Stimulated activated effector memory CD8-positive, alpha-beta T cell treated with anti-CD3 and anti-CD28 coated beads, Interleukin-12 subunit alpha, Interleukin-12 subunit beta, amount 100 ng/mL, for 72 hours (primary cell): ENCODE data around the gene TBC1D10B.

ENCODE experiments used
- ATAC-seq: fragments of 150-1000 bp; cut with Tn5 transposase; 2 replicates; pipeline ENCODE4 v1.10.0; 2021
- DNase-seq, 2 donors: peaks; one replicate each; pipeline ENCODE4 v3.0.0; 2021 to 2022; ENCODE audit warnings: low spot score in 2 of 2
- H3K27ac Mint-ChIP-seq: one replicate; pipeline ENCODE4 v1.8.0; 2022; ENCODE audit warnings: mild to moderate bottlenecking, mixed read lengths
- H3K36me3 Mint-ChIP-seq: one replicate; pipeline ENCODE4 v1.8.0; 2022; ENCODE audit warnings: mild to moderate bottlenecking, mixed read lengths
- H3K4me1 Mint-ChIP-seq: one replicate; pipeline ENCODE4 v1.8.0; 2022; ENCODE audit warnings: mixed read lengths
- H3K4me3 Mint-ChIP-seq: one replicate; pipeline ENCODE4 v1.8.0; 2022; ENCODE audit warnings: mild to moderate bottlenecking, mixed read lengths
- H3K9me3 Mint-ChIP-seq: one replicate; pipeline ENCODE4 v1.8.0; 2022; ENCODE audit warnings: mixed read lengths

TBC1D10B gene

DNA sequence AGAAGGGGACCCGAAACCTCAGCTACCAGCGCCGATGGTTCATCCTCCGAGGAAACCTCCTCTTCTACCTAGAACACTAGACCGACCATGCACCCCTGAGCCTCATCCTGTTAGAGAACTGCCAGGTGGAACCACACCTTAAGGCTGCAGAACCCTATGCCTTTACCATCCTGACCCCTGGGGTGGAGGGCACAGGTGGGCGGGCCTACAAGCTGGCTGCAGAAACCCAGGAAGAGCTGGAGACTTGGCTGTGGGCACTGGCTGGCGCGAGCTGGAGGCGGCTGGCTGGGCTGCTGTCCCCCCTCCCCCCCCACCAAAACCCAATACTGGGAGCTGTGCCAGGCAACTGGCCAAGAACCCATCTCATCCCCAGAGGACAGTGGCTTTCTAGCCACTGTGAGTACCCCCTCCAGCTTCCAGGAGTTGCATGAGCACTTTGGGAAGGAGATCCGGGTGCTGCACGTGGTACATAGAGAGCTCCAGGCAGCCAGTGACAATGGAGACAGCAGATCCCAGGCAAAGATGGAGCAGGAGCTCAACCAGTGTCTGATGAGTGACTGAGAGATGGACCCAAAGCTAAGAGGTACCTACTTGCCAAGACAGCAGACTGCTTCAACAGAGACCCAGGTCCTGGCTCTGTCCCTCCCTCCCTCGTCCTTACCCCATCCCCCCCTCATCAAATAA is 13.8 kb downstream of the TBC1D10B start:
- Mint-ChIP-seq H3K4me3 (peak overlapping the region; percentile 93), H3K27ac (peak overlapping the region; percentile 97), H3K36me3 (peaks cover 83% of the 10 kb centered on the region), H3K9me3 (no peaks in the 10 kb centered on the region), H3K4me1 (peaks cover 67% of the 10 kb centered on the region)
- DNase-seq (no peak), ATAC-seq (no peak)

DNA sequence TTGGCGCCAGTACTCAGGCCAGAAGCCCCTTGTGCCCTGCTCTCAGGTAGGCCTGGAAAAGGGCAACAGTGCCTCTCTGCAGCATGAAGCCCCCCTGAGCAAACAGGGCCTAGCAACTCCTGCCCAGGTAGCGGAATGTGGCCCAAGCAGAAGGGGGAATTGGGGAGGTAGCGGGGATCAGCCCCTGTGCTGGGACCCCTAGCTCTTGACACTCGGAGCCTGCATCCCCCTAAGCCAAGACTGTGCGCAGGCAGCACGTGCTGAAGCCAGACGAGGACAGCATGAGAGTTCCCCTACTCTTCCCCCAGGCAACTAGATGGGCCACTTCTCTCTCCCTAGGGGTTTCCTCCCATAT is 14.4 kb downstream of the TBC1D10B start:
- H3K9me3 Mint-ChIP-seq, result no peaks in the 10 kb centered on the region
- DNase-seq, result no peak
- peaks cover 73% of the 10 kb centered on the region for H3K4me1 Mint-ChIP-seq
- peak overlapping the region; percentile 93 for H3K4me3 Mint-ChIP-seq
- ATAC-seq, result no peak
- peaks cover 83% of the 10 kb centered on the region for H3K36me3 Mint-ChIP-seq
- H3K27ac Mint-ChIP-seq, result peak overlapping the region; percentile 97

DNA sequence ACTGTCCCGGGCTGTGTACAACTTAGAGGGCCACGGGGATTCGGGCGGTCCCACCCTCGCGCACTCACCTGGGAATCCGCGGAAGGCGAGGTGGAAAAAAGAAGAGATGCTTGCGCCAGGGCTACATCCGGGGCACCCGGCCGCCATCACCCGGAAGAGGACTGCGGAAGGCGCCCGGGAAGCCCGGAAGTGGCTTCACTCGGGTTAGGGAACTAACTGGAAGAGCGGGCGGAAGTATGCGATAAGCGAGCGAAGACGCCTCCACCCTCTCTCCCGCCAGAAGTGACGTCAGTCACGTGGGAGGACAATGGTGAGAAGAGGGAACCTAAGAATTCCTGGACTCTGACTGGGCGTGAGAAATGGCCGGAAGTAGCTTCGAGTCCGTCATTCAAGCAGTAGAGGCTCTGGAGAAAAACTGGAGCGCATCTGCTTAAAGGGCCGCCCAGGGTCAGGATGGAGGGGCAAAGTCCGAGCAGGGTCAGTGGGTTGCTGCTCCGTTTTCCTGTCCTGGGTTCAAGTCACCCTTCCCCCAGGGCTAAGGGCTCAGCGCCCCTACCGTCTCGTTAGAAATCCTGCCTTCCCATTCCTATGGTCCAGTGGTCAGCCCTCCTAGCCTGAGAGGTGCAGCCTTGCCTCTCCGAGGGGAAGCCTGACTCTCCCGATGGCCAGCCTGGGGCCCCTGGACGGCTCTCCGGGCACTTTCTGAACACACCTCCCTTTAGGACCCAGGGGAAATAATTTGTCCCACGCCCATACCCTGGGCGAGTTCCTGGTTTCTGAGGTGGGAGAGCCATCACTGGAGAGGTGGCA is 14.9 kb downstream of the TBC1D10B start, which contains the start of gene CD2BP2:
Gene CD2BP2, minus strand, starts transcription at position 165 of the 810 bp plus-strand sequence. CDS start 627 bp downstream, outside the sequence.
- Mint-ChIP-seq H3K36me3 (peaks cover 84% of the 10 kb centered on the region), H3K4me1 (peaks cover 75% of the 10 kb centered on the region), H3K27ac (peak within 1 kb of the TSS; percentile 97), H3K9me3 (no peaks in the 10 kb centered on the region), H3K4me3 (peak within 1 kb of the TSS; percentile 93)
- ATAC-seq (peak; percentile 71), DNase-seq (peak; percentile 78 to 93)

DNA sequence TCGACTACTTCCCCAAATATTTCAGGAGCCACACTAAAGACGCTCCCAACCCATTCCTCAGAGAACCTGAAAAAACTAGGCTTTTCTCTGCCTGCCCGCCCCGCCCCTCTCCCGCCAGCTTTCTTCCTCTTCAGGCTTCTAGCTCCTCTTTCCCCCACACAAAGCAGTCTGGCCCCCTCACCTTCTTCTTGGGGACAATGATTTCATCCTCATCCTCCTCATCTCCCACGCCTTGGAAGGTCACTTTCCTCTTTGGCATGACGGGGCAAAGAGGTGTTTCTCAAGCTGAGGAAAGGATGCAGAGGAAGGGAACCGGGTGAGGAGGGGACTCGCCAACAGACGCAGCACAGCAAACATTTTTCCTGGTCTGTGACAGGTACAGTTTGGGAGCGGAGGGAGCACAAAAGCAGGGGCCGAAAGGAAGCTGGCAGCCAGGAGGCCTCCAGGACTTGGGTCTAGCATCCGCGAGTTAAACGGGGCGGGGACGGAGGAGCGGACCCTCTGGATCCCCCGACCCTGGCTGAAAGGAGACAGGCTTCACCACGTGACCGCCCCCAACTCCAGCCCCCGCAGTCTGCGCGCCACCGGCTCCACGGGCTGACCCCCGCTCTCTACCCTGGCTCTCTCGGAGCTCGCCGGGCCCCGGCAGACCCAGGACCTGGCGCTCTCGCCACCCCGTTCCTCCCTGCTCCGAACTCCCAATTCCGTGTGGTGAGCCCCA is 15.7 kb downstream of the TBC1D10B start:
- H3K4me3 Mint-ChIP-seq, result peak overlapping the region; percentile 93
- no peak for DNase-seq
- no peaks in the 10 kb centered on the region for H3K9me3 Mint-ChIP-seq
- H3K27ac Mint-ChIP-seq, result peak overlapping the region; percentile 97
- peaks cover 78% of the 10 kb centered on the region for H3K4me1 Mint-ChIP-seq
- ATAC-seq, result peak; percentile 17
- H3K36me3 Mint-ChIP-seq, result peaks cover 84% of the 10 kb centered on the region

DNA sequence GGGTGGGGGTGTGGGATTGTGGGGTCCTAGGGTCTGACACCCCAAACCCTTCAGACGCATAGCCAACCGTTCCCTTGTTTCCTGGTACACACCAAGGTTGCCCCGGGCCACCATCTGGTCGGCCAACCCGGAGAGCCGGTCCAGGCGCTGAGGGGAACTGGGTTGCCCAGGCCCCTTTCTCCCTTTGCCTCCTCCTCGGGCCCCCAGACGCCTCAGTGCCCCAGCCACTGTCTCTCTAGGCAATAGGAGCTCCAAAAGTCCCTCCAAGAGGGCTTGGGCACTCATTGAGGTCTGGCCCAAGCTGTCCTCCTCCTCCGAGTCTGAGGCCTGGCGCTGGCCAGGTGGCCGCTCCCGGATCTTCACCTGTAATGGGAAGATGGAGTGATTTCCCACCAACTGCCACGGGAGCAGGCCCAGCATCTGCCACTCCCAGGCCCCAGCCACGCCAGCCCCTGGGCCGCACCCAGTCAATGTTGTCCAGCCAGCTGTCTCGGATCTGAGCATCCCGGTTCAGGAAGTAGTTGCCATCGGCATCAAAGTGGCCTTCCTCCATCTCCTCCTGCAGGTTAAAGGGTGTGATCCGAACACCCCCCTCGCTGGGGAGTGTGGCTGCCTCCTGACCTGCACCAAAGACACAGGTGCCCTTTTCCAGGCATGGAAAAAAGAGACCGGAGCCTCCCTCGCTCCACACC is 16.7 kb downstream of the TBC1D10B start:
- no peak for DNase-seq
- H3K4me1 Mint-ChIP-seq, result peaks cover 87% of the 10 kb centered on the region

DNA sequence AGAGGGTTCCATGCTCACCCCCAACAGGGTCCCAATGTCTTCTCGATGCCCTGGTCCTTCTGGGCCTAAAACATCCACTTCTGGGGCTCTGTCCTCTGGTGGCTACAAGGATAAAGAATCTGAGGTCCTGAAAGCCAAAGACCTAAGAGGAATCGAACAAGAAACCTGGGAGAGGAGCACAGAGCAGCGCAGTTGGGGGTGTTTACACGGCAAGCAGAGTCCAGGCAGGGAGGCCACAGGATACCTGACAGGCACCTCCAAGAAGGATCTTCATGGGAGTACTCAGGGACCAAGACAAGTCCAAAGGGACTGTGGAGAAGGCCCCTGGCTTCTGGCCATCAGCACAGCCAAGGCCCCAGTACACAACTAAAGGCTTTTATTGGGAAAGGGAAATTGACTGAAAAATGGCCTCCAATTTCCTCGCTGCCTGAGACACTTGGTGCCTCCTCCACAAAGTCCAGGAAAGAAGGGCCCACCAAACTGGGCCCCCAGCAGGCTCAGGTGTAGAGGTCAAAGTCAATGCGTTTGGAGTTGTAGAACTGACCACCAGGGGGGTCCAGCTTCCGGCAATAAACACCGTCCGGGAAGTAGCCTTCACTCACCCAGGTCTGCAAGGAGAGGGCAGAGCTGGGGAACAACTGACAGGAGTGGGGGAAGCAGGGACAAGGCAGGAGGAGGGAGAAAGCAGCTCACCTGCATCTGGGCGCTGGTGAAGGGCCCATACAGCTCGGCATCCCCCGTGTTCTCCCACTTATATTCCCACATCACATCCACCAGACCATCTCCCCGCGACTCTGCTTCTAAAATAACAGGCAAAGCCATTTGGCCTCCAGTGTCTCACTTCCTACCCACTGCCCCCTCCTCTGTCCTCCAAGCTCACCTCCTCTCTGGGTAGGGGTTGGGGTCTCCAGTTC is 17.5 kb downstream of the TBC1D10B start:
- H3K4me3 Mint-ChIP-seq, result peak overlapping the region; percentile 42
- peaks cover 84% of the 10 kb centered on the region for H3K36me3 Mint-ChIP-seq
- ATAC-seq (no peak), DNase-seq (no peak)
- H3K27ac Mint-ChIP-seq, result peak overlapping the region; percentile 97
- H3K4me1 Mint-ChIP-seq, result peaks cover 87% of the 10 kb centered on the region
- H3K9me3 Mint-ChIP-seq, result no peaks in the 10 kb centered on the region

More for the DNA sequence above, 16.7 kb downstream of the TBC1D10B start:
- Mint-ChIP-seq H3K4me3 (peak overlapping the region; percentile 93), H3K27ac (peak overlapping the region; percentile 97), H3K36me3 (peaks cover 85% of the 10 kb centered on the region), H3K9me3 (no peaks in the 10 kb centered on the region)
- ATAC-seq, result no peak

DNA sequence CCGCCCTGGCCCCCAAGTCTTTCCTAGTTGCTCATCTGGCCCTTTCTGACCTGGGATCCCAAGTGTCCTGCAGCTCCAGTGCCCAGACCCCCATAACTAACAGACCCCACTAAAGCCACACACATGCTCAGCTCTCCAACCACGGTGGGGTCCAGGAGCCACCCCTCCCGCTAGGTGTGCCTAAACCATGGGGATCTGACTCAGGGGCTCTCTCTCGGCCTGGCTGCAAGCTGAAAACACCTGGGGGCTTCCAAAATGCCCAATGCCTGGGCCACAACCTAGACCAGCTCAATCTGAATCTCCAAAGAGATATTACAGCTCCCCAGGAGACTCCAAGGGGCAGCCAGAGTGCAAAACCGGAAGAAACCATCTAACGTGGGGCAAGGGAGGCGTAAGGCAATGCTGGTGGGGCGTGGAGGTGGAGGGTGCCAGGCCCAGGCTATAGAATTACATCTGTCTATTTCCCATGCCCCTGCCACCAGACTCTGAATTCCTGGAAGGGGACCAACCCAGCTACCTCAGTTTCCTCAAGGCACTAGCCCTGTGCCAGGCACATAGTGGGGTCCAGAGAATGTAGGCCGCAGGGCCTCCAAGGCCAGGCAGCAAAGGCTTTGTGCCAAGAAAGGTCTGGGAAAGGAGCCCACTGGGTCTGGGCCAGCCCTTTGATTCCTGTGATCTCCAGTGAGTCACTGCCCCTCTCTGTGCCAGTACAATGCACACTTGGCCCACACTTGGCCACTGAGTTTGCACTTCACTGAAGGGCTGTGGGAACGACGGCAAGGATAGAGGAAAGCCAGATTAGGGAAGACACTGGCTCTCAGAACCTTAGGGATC is 18.5 kb downstream of the TBC1D10B start:
- no peak for ATAC-seq
- Mint-ChIP-seq H3K27ac (peak overlapping the region; percentile 97), H3K4me1 (peaks cover 79% of the 10 kb centered on the region), H3K9me3 (no peaks in the 10 kb centered on the region), H3K4me3 (peak overlapping the region; percentile 42), H3K36me3 (peaks cover 78% of the 10 kb centered on the region)
- DNase-seq, result no peak

DNA sequence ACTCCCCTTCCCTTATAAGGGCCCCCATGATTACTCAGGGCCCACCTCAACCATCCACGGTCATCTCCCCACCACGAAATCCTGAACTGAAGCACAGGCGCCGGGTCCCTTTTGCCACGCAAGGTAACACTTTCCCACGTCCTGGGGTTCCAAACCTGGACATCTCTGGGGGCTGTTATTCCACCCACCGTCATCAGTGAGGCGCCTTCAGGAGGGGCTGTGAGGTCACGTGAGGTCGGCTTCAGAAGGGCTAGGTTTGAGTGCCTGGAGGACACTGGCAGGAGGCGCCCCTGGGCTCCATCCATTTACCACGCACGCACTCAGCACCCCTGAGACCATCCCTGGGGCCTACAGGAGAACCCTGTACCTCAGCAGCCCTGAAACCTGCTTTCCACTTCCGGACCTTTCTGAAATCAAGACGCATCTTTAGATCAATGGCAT is 19.3 kb downstream of the TBC1D10B start:
- peaks cover 71% of the 10 kb centered on the region for H3K4me1 Mint-ChIP-seq
- DNase-seq (no peak), ATAC-seq (no peak)
- H3K36me3 Mint-ChIP-seq, result peaks cover 73% of the 10 kb centered on the region
- no peaks in the 10 kb centered on the region for H3K9me3 Mint-ChIP-seq
- peak overlapping the region; percentile 42 for H3K4me3 Mint-ChIP-seq
- peak overlapping the region; percentile 97 for H3K27ac Mint-ChIP-seq

DNA sequence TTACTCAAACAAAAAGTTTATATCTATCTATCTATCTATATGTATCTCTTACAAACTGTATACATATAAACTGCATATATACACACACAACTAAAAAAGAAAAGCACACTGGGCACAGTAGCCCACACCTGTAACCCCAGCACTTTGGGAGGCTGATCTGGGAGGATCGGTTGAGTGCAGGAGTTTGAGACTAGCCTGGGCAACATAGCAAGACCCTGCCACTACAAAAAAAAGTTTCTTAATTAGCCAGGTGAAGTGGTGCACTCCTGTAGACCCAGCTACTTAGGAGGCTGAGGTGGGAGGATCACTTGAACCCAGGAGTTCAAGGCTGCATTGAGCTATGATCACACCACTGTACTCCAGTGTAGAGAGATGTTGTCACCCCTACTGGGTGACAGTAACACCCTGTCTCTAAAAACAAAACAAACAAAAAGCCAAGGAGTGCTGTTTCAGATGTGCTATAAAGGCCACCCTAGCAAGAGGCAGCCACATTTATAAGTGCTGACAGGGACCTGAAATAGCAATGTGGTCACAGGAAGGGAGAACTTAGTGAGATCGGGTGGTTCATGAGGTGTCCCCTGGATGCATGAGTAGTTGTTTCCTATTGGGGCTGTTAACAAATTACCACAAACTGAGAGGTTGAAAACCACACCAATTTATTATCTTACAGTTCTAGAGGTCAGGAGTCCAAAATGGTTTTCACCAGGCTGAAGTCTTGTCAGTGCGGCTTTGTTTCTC is 20.0 kb downstream of the TBC1D10B start:
- DNase-seq, result peak in 1 of 2 donors; percentile 77
- Mint-ChIP-seq H3K4me3 (peak overlapping the region; percentile 42), H3K36me3 (peaks cover 66% of the 10 kb centered on the region), H3K9me3 (no peaks in the 10 kb centered on the region), H3K4me1 (peaks cover 64% of the 10 kb centered on the region), H3K27ac (peak overlapping the region; percentile 97)
- ATAC-seq, result peak; percentile 93

DNA sequence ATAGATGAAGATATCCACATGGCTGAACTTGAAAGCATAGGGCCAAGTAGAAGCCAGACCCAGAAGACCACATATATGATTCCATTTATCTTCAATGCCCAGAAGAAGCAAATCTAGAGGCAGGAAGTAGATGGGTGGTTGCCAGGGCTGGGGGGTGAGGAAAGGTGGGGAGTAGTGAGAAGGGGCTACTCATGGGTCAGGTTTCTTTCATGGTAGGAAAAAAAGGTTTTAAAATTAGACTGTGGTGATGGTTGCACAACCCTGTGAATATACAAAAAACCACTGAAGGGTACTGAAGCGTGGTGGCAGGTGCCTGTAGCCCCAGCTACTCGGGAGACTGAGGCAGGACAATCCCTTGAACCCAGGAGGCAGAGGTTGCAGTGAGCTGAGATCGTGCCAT is 20.6 kb downstream of the TBC1D10B start:
- H3K36me3 Mint-ChIP-seq, result peaks cover 60% of the 10 kb centered on the region
- no peak for ATAC-seq
- H3K4me1 Mint-ChIP-seq, result peaks cover 60% of the 10 kb centered on the region
- peak overlapping the region; percentile 42 for H3K4me3 Mint-ChIP-seq
- no peaks in the 10 kb centered on the region for H3K9me3 Mint-ChIP-seq
- no peak for DNase-seq
- peak overlapping the region; percentile 97 for H3K27ac Mint-ChIP-seq

DNA sequence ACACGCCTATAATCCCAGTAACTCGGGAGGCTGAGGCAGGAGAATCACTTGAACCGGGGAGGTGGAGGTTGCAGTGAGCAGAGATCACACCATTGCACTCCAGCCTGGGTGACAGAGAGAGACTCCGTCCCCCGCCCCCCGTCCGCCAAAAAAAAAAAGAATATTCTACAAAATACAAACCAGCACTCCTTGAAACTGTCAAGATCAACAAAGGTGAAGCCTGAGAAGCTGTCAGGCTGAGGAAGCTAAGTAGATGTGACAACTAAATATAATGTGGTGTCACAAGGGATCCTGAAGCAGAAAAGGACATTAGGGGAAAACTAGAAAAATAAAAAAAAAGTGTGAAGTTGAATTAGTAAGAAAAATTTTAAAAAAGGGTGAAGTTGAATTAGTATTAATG is 21.4 kb downstream of the TBC1D10B start:
- ATAC-seq (no peak), DNase-seq (no peak)
- Mint-ChIP-seq H3K27ac (peak overlapping the region; percentile 97), H3K4me1 (peaks cover 52% of the 10 kb centered on the region), H3K4me3 (no peak overlapping the region), H3K36me3 (peaks cover 52% of the 10 kb centered on the region), H3K9me3 (no peaks in the 10 kb centered on the region)

DNA sequence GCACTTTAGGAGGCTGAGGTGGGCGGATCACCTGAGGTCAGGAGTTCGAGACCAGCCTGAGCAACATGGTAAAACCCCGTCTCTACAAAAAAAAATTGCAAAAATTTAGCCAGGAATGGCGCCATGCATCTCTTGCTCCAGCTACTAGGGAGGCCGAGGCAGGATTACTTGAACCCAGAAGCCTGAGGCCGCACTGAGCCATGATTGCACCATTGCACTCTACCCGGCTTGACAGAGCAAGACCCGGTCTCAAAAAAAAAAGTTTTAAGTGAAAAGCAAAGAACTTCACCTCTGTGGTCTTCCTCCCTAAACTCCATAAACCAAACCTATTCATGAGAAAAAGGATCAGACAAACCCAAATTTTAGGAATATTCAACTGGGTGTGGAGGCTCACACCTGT is 22.2 kb downstream of the TBC1D10B start:
- DNase-seq, result no peak
- Mint-ChIP-seq H3K9me3 (no peaks in the 10 kb centered on the region), H3K4me1 (peaks cover 44% of the 10 kb centered on the region), H3K27ac (peak overlapping the region; percentile 48), H3K36me3 (peaks cover 44% of the 10 kb centered on the region), H3K4me3 (no peak overlapping the region)
- ATAC-seq, result no peak

DNA sequence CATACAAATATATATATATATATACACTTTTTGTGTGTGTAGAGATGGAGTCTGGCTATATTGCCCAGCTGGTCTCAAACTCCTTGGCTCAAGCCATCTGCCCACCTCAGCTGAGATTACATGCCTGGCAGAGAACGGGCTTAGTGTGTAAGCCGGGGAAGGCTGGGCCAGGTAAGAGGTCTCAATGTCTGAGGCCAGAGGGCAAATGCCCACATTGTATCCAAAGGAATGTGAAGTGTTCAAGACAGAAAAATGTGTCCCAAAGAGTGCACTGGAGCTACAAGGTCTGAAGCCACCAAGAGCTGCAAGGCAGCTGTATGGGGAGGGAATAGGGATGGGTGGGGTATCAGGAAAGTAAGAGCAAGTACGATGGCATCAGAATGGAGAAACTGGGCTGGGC is 24.0 kb downstream of the TBC1D10B start:
- Mint-ChIP-seq H3K36me3 (peaks cover 26% of the 10 kb centered on the region), H3K9me3 (no peaks in the 10 kb centered on the region), H3K4me1 (peaks cover 26% of the 10 kb centered on the region), H3K27ac (no peak overlapping the region), H3K4me3 (no peak overlapping the region)
- DNase-seq (no peak), ATAC-seq (no peak)
